ENCODE data around the gene OLFM1. TPM values are rescaled to one million over a fixed set of nuclear protein-coding genes. Genes with fewer than 3 reads are reported as not detected.

Gene OLFM1
- polyA plus RNA-seq, 1 donor = 29.3 TPM

DNA sequence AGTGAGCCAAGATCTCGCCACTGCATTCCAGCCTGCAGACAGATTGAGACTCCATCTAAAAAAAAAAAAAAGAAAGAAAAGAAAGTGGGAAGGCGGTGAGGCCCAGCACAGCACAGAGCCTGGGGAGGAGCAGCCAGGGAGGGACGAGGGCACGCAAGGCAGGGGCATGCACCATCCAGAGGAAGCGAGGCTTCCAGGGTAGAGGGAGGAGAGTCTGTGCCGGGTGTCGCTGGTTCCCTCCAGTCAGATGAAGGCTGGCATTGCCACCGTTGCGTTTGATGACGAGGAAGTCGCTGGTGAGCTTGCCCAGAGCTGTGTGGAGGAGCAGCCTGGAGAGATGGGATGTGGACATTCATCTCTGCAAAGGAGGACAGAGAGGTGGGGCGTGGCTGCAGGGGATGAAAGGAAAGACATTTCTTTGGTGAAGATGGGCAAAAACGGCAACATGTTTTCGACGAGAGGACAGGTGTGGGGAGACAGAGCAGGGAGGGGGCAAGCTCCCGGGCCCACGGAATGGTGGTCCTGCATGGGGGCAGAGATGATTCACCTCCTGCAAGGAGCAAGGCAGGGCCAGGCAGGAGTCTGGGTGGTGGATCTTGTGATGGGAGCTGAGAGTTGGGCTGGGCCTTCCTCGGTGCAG, 18.6 kb upstream of the OLFM1 start:
- DNase-seq = no peak

DNA sequence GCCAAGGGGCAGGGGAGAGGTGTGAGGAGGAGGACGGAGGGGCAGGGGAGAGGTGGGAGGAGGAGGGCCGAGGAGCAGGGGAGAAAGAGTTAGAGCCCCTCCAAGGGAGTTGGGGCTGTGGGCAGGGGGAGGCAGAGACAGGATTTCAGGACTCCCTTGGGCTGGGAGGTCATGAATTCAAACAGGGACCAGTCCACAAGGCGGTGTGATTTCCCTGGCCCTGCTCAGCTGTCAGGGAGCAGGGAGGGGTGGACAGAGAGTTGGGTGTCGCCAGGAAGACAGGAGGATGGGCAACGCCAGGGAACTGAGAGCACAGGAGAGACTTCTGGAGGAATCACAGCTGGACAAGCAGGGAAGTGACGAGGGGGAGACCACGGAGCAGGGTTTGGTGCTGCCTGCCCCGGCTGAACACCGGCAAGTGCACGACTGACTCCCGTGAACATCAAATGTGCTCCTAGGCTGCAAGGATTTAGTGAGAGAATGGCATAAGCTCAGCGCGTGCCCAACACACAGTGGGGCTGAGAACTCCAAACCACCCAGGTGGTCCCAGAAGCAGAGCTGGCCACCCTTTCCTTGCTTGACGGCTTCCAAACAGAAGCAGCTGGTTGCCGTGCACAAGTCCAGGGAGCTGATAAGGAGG, 17.8 kb upstream of the OLFM1 start:
- peaks cover 28% of the 10 kb centered on the region for H3K27me3 ChIP-seq (ENCODE audit: control insufficient read depth, insufficient read depth, low read length)

More for the DNA sequence above, 18.6 kb upstream of the OLFM1 start:
- no peak overlapping the region for H3K27ac ChIP-seq (ENCODE audit: low read length)
- no peaks in the 10 kb centered on the region for H3K9me3 ChIP-seq (ENCODE audit: control insufficient read depth, low read depth, low read length)
- no CpG with 5 or more reads among the region's 18 CpGs for WGBS (ENCODE audit: insufficient coverage, low lambda C conversion rate)
- H3K4me3 ChIP-seq (ENCODE audit: low read length) = no peak overlapping the region
- no peaks in the 10 kb centered on the region for H3K4me1 ChIP-seq (ENCODE audit: control insufficient read depth, insufficient read depth, low read length)
- H3K27me3 ChIP-seq (ENCODE audit: control insufficient read depth, insufficient read depth, low read length) = peaks cover 21% of the 10 kb centered on the region
- H3K36me3 ChIP-seq (ENCODE audit: control insufficient read depth, insufficient read depth, low read length) = no peaks in the 10 kb centered on the region

DNA sequence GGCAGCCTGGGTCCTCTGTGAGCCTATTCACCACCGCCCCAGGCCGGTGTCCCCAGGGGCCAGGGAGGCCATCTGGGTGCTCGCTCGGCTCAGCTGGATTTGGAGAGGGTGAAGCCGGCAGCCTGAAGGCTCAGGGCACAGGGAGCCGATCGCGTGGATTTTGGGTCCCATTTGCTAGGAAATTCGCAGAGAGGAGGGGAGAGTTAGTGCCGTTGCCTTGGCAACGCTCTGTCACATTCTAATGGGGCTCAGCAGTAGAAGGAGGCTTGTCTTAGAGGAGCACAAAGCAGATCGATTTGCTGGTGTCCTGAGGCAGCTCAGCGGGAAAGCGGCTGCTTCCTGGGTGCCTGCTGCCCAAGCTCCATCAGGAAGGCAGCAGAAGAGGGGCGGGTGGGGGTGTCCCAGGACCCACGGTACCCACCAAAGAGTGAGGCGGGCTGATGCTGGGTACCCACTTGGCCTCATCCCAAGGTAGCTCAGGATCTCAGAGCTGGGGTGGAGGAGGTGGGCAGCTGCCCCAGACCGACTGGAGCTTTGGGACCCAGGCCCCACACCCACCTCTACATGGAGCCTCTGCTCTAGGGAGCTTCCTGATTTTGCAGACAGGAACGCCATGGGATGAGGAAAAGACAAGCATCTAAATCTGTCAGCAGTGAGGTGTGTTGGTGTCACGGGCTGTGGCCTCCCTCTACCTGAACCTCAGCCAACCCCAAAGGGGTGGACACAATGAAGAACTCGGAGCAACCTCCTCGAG, 17.1 kb upstream of the OLFM1 start:
- no CpG with 5 or more reads among the region's 22 CpGs for WGBS (ENCODE audit: insufficient coverage, low lambda C conversion rate)
- H3K4me1 ChIP-seq (ENCODE audit: control insufficient read depth, insufficient read depth, low read length) = no peaks in the 10 kb centered on the region
- H3K4me3 ChIP-seq (ENCODE audit: low read length) = no peak overlapping the region
- H3K36me3 ChIP-seq (ENCODE audit: control insufficient read depth, insufficient read depth, low read length) = no peaks in the 10 kb centered on the region
- no peak for DNase-seq
- H3K9me3 ChIP-seq (ENCODE audit: control insufficient read depth, low read depth, low read length) = no peaks in the 10 kb centered on the region
- no peak overlapping the region for H3K27ac ChIP-seq (ENCODE audit: low read length)
- peaks cover 32% of the 10 kb centered on the region for H3K27me3 ChIP-seq (ENCODE audit: control insufficient read depth, insufficient read depth, low read length)

More for the DNA sequence above, 17.8 kb upstream of the OLFM1 start:
- Histone ChIP-seq H3K36me3 (ENCODE audit: control insufficient read depth, insufficient read depth, low read length) (no peaks in the 10 kb centered on the region), H3K4me1 (ENCODE audit: control insufficient read depth, insufficient read depth, low read length) (no peaks in the 10 kb centered on the region), H3K4me3 (ENCODE audit: low read length) (no peak overlapping the region), H3K27ac (ENCODE audit: low read length) (no peak overlapping the region), H3K9me3 (ENCODE audit: control insufficient read depth, low read depth, low read length) (no peaks in the 10 kb centered on the region)
- no peak for DNase-seq
- WGBS (ENCODE audit: insufficient coverage, low lambda C conversion rate) = no CpG with 5 or more reads among the region's 15 CpGs

DNA sequence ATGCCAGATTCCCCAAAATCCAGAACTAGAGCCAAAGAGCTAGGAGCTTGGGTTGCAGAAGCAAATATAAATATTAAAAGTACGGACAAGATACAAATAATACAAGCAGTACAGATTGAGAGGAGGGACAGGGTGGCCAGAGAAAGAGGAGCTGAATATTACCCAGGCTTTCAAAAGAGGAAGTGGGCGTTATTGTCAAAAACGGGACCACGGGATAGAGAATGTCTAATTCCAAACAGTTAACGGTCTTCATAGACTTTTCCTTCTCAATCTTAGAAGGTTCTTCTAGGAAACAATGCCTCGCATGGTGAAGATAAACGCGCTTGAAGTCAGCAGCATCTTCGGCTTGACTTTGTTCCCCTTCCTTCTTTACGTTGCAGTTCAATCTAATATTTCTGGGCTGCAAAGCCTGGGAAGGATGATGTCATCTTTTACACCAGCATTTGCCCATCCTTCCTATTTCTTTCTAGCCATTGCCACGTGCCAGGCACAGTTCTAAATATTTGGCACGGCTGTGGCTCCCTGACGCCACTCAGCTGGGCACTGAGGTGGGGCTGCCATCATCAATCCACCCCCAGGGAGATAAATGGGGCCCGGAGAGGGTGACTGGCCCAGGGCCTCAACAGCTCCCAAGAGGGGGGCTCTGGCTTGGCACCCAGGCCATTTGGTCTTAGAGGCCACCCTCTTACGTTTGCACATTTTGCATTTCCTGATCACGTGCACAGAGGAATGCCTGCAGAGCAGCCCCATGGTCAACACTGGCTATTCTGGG, 16.3 kb upstream of the OLFM1 start:
- no peak overlapping the region for H3K4me3 ChIP-seq (ENCODE audit: low read length)
- H3K9me3 ChIP-seq (ENCODE audit: control insufficient read depth, low read depth, low read length) = no peaks in the 10 kb centered on the region
- WGBS (ENCODE audit: insufficient coverage, low lambda C conversion rate) = 77% methylated on average over 8 of the region's 16 CpGs
- no peaks in the 10 kb centered on the region for H3K36me3 ChIP-seq (ENCODE audit: control insufficient read depth, insufficient read depth, low read length)
- no peak overlapping the region for H3K27ac ChIP-seq (ENCODE audit: low read length)
- no peaks in the 10 kb centered on the region for H3K4me1 ChIP-seq (ENCODE audit: control insufficient read depth, insufficient read depth, low read length)
- H3K27me3 ChIP-seq (ENCODE audit: control insufficient read depth, insufficient read depth, low read length) = peaks cover 35% of the 10 kb centered on the region
- DNase-seq = no peak

DNA sequence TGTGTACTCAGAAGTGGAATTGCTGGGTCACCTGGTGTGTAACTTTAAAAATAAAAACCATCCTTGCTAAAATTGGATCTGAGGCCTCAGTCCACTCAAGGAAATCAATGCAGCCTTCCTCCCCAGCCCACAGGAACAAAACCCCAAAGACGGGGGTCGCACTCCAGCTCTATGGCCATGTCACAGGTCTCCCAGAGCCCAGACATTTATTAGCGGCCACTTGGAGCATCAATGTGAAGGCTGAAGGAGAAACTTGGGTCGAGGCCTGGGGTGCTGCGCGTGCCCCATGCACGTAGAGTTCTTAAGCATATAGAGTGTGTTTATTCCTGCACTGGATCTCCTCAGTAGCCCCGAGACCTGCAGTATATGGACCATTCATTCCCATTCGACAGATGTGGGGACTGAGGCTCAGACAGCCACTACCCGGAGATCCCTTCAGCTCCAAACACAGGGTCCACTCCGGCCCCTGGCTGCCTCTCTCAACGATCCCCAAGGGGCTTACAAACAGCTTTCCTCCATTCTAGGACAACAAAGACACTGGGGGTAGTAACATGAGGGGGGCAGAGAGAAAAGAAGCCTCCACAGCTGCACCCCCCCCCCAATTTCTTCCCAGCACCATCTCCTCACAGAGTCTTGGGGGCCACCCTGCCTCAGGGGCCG, 14.3 kb upstream of the OLFM1 start:
- no peaks in the 10 kb centered on the region for H3K9me3 ChIP-seq (ENCODE audit: control insufficient read depth, low read depth, low read length)
- WGBS (ENCODE audit: insufficient coverage, low lambda C conversion rate) = no CpG with 5 or more reads among the region's 13 CpGs

DNA sequence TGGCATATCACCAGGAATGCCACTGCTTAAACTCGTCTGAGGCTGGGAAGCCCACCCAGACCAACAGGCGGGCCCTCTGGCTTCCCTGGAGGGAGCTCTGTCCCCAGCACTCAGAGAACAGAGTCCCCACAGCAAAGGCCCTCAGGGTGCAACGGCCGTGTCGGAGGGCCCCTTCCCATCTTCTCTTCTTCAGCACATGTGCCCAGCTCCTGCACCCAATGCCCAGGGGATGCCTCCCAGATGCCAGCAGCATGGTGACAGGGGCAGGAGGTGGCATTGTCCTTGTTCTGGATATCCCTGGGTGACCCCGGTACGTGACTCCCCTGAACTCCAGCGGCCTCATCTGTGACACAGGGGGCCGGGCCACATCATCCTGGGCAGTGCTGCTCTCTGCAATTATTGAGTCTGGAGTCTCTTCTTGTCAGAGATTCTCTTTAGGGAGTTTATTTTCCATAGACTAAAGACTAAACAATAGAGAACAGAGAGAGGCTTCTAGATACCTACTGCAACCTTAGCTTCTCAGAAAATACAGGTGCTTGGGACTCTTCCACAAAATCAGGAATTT, 13.6 kb upstream of the OLFM1 start:
- no peak overlapping the region for H3K4me3 ChIP-seq (ENCODE audit: low read length)
- no peaks in the 10 kb centered on the region for H3K9me3 ChIP-seq (ENCODE audit: control insufficient read depth, low read depth, low read length)
- peaks cover 50% of the 10 kb centered on the region for H3K27me3 ChIP-seq (ENCODE audit: control insufficient read depth, insufficient read depth, low read length)
- no peaks in the 10 kb centered on the region for H3K36me3 ChIP-seq (ENCODE audit: control insufficient read depth, insufficient read depth, low read length)
- H3K4me1 ChIP-seq (ENCODE audit: control insufficient read depth, insufficient read depth, low read length) = no peaks in the 10 kb centered on the region
- WGBS (ENCODE audit: insufficient coverage, low lambda C conversion rate) = no CpG with 5 or more reads among the region's 9 CpGs
- no peak overlapping the region for H3K27ac ChIP-seq (ENCODE audit: low read length)
- no peak for DNase-seq

More for the DNA sequence above, 14.3 kb upstream of the OLFM1 start:
- Histone ChIP-seq H3K36me3 (ENCODE audit: control insufficient read depth, insufficient read depth, low read length) (no peaks in the 10 kb centered on the region), H3K27ac (ENCODE audit: low read length) (no peak overlapping the region), H3K4me1 (ENCODE audit: control insufficient read depth, insufficient read depth, low read length) (no peaks in the 10 kb centered on the region), H3K27me3 (ENCODE audit: control insufficient read depth, insufficient read depth, low read length) (peaks cover 51% of the 10 kb centered on the region), H3K4me3 (ENCODE audit: low read length) (no peak overlapping the region)
- no peak for DNase-seq

DNA sequence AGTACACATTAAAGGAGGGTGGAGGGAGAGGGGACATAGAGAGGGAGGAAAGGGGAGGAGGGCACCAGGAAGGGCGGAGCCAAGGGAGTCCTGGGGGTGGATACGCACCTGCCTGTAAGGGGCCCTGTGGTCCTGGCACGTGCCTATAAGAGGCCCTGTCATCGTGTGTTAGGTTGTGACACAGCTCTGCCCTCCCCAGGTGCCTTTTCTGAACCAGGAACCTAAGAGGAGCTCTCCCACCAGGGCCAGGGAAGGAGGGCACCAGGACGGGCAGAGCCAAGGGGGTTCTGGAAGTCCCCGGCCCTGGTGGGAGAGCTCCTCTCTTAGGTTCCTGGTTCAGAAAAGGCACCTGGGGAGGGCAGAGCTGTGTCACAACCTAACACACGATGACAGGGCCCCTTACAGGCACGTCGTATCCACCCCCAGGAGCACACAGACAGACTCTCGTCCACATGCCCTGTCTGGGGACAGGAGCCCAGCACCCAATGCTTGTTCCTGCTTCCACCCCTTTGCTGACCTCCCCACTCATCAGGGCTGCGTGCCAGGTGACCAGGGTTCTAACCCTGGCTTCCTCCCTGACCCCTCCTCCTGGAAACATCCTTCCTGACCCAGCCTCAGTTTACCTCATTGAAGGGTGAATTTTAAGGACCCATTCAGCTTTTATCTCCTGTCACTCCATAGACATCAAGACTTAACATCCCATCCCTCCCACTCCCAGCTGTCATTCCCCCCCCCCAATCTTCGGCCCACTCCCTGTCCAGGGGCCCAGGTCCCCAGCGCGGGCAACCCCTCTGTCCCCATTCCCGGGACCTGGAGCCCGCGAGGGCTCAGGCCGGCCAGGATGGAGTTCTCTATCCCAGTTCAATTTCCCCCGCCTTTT, 12.9 kb upstream of the OLFM1 start:
- Histone ChIP-seq H3K27me3 (ENCODE audit: control insufficient read depth, insufficient read depth, low read length) (peaks cover 48% of the 10 kb centered on the region), H3K4me1 (ENCODE audit: control insufficient read depth, insufficient read depth, low read length) (no peaks in the 10 kb centered on the region), H3K36me3 (ENCODE audit: control insufficient read depth, insufficient read depth, low read length) (no peaks in the 10 kb centered on the region), H3K27ac (ENCODE audit: low read length) (no peak overlapping the region), H3K9me3 (ENCODE audit: control insufficient read depth, low read depth, low read length) (no peaks in the 10 kb centered on the region), H3K4me3 (ENCODE audit: low read length) (no peak overlapping the region)
- DNase-seq = no peak
- no CpG with 5 or more reads among the region's 19 CpGs for WGBS (ENCODE audit: insufficient coverage, low lambda C conversion rate)

DNA sequence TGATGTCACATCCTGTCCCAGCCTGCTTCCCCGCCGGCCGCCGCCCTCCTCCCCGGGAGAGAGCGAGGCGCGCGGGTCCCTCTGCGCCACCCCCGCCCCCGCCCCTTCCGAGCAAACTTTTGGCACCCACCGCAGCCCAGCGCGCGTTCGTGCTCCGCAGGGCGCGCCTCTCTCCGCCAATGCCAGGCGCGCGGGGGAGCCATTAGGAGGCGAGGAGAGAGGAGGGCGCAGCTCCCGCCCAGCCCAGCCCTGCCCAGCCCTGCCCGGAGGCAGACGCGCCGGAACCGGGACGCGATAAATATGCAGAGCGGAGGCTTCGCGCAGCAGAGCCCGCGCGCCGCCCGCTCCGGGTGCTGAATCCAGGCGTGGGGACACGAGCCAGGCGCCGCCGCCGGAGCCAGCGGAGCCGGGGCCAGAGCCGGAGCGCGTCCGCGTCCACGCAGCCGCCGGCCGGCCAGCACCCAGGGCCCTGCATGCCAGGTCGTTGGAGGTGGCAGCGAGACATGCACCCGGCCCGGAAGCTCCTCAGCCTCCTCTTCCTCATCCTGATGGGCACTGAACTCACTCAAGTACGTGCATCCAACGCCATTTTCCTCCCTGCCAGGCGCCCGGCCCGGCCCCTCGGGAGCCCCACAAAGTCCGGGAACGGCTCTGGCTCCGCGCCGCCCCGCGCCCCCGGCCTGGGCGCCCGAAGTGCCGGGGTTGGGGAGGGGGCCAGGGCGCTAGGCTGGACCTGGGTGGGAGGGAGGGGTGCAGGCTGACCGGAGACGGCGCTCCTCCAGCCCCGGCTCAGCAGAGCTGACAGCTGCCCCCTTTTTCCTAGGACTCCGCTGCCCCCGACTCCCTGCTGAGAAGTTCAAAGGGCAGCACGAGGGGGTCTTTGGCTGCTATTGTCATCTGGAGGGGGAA, 12.0 kb upstream of the OLFM1 start:
- WGBS (ENCODE audit: insufficient coverage, low lambda C conversion rate) = no CpG with 5 or more reads among the region's 90 CpGs
- peak in 1 of 2 donors; percentile 18 for DNase-seq
- no peak overlapping the region for H3K4me3 ChIP-seq (ENCODE audit: low read length)

More for the DNA sequence above, 12.0 kb upstream of the OLFM1 start:
- Histone ChIP-seq H3K27ac (ENCODE audit: low read length) (no peak overlapping the region), H3K9me3 (ENCODE audit: control insufficient read depth, low read depth, low read length) (no peaks in the 10 kb centered on the region), H3K27me3 (ENCODE audit: control insufficient read depth, insufficient read depth, low read length) (peaks cover 41% of the 10 kb centered on the region), H3K4me1 (ENCODE audit: control insufficient read depth, insufficient read depth, low read length) (no peaks in the 10 kb centered on the region), H3K36me3 (ENCODE audit: control insufficient read depth, insufficient read depth, low read length) (no peaks in the 10 kb centered on the region)

All from large intestine (tissue), 3 donors.